HG02798 (cell line): ENCODE data around the gene MRPS34.

ENCODE experiments used
- ATAC-seq: cut with Tn5 transposase; IDR thresholded peaks from one replicate; pipeline ENCODE4 v1.9.1; 2021; ENCODE audit warnings: mild to moderate bottlenecking; ENCODE audit not compliant: unreplicated experiment, poor library complexity

MRPS34 gene

GRCh38 chr16:1732071-1732470 lies 40.9 kb downstream of the MRPS34 start:
- no peak for ATAC-seq

GRCh38 chr16:1731603-1732002 lies 41.3 kb downstream of the MRPS34 start:
- no peak for ATAC-seq

- ATAC-seq, result no peak
Measured at GRCh38 chr16:1731073-1731472, 41.9 kb downstream of the MRPS34 start.

GRCh38 chr16:1729445-1729844 lies 43.5 kb downstream of the MRPS34 start:
- no peak for ATAC-seq

GRCh38 chr16:1729026-1729425 lies 43.9 kb downstream of the MRPS34 start:
- no peak for ATAC-seq

- no peak for ATAC-seq
Measured at GRCh38 chr16:1727651-1728624, 45.0 kb downstream of the MRPS34 start.

- ATAC-seq, result no peak
Measured at GRCh38 chr16:1726661-1727502, 46.1 kb downstream of the MRPS34 start.

GRCh38 chr16:1724491-1724890 lies 48.4 kb downstream of the MRPS34 start:
- ATAC-seq, result no peak

GRCh38 chr16:1723450-1724147 lies 49.3 kb downstream of the MRPS34 start:
- ATAC-seq, result no peak
